Measurements from ENCODE around the gene STAT4. TPM values are rescaled to one million over a fixed set of nuclear protein-coding genes. Genes with fewer than 3 reads are reported as not detected.

STAT4 gene
- total RNA-seq, 1 experiment from 2014 or later, result 0.44 TPM

DNA sequence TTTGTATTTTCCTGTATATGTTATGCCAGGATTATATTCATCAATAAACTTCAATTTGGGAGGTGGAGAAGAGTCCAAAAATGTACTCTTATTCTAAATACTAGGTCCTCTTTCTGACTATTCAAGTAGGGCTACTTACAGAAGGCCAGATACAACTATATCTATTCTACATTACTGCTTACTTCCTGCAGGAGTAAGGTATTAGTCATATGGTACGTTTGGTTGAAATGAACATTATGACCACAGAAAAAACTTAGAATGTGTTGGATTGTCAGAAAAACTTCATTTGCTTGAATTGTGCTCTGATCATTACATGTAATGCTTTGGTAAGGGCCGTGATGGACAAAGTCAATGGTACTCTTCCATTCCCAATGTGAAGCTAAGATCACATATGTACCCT, 35.0 kb downstream of the STAT4 start (continued):
- TF ChIP-seq ATF6 (CRISPR knock-in tag; IDR thresholded peaks at IDR 0.05) (no peak), GTF2I (CRISPR knock-in tag; conservative IDR thresholded peaks at IDR 0.05) (no peak), HMGA2 (CRISPR knock-in tag; IDR thresholded peaks at IDR 0.05) (no peak)

- no peaks in the 10 kb centered on the region for H3K4me1 Mint-ChIP-seq
- H3K36me3 Mint-ChIP-seq, result no peaks in the 10 kb centered on the region
- DNase-seq (ENCODE audit: low spot score) (no peak), ATAC-seq (no peak)
- ChIA-PET POLR2A (interaction anchor here (0.9 kb wide), 1 partner anchor 39 kb away, joined by 3 read pairs; no protein-coding TSS in a partner anchor), CTCF (no interaction called here)
- H3K9me3 Mint-ChIP-seq, result no peaks in the 10 kb centered on the region
- TF ChIP-seq GABPB1 (CRISPR knock-in tag; IDR thresholded peaks at IDR 0.05), result no peak
- TF ChIP-seq SMAD3 (CRISPR knock-in tag; IDR thresholded peaks at IDR 0.05; ENCODE audit: borderline replicate concordance), result no peak
- TF ChIP-seq CBFB (CRISPR knock-in tag; IDR thresholded peaks at IDR 0.05; ENCODE audit: low read depth), result no peak
- TF ChIP-seq, protein P1, sequence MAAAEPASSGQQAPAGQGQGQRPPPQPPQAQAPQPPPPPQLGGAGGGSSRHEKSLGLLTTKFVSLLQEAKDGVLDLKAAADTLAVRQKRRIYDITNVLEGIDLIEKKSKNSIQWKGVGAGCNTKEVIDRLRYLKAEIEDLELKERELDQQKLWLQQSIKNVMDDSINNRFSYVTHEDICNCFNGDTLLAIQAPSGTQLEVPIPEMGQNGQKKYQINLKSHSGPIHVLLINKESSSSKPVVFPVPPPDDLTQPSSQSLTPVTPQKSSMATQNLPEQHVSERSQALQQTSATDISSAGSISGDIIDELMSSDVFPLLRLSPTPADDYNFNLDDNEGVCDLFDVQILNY (CRISPR knock-in tag; IDR thresholded peaks at IDR 0.05), result no peak
- TF ChIP-seq FOXK1 (CRISPR knock-in tag; IDR thresholded peaks at IDR 0.05), result no peak
- TF ChIP-seq KAT7 (CRISPR knock-in tag; IDR thresholded peaks at IDR 0.05; ENCODE audit: borderline replicate concordance), result no peak
- TF ChIP-seq, protein P2, sequence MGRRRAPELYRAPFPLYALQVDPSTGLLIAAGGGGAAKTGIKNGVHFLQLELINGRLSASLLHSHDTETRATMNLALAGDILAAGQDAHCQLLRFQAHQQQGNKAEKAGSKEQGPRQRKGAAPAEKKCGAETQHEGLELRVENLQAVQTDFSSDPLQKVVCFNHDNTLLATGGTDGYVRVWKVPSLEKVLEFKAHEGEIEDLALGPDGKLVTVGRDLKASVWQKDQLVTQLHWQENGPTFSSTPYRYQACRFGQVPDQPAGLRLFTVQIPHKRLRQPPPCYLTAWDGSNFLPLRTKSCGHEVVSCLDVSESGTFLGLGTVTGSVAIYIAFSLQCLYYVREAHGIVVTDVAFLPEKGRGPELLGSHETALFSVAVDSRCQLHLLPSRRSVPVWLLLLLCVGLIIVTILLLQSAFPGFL (CRISPR knock-in tag; IDR thresholded peaks at IDR 0.05; ENCODE audit: borderline replicate concordance), result no peak
- TF ChIP-seq JAZF1 (CRISPR knock-in tag; IDR thresholded peaks at IDR 0.05), result no peak
- no peak for TF ChIP-seq JUN (CRISPR knock-in tag; IDR thresholded peaks at IDR 0.05)
- TF ChIP-seq NFE2L1 (CRISPR knock-in tag; IDR thresholded peaks at IDR 0.05), result no peak
- TF ChIP-seq AR (CRISPR knock-in tag; IDR thresholded peaks at IDR 0.05), result no peak
- no peak for TF ChIP-seq OVOL2 (CRISPR knock-in tag; IDR thresholded peaks at IDR 0.05; ENCODE audit: borderline replicate concordance)
- no peak for TF ChIP-seq ZBTB21 (CRISPR knock-in tag; IDR thresholded peaks at IDR 0.05; ENCODE audit: borderline replicate concordance)
- TF ChIP-seq, protein P3, sequence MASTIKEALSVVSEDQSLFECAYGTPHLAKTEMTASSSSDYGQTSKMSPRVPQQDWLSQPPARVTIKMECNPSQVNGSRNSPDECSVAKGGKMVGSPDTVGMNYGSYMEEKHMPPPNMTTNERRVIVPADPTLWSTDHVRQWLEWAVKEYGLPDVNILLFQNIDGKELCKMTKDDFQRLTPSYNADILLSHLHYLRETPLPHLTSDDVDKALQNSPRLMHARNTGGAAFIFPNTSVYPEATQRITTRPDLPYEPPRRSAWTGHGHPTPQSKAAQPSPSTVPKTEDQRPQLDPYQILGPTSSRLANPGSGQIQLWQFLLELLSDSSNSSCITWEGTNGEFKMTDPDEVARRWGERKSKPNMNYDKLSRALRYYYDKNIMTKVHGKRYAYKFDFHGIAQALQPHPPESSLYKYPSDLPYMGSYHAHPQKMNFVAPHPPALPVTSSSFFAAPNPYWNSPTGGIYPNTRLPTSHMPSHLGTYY (CRISPR knock-in tag; IDR thresholded peaks at IDR 0.05), result no peak
- no peak for TF ChIP-seq MAX (CRISPR knock-in tag; IDR thresholded peaks at IDR 0.05)
- no peak for TF ChIP-seq NR2C2 (CRISPR knock-in tag; IDR thresholded peaks at IDR 0.05)
- no peak for TF ChIP-seq ZNF396 (CRISPR knock-in tag; IDR thresholded peaks at IDR 0.05; ENCODE audit: borderline replicate concordance)
- no peak overlapping the region for H3K27ac Mint-ChIP-seq
- H3K4me3 Mint-ChIP-seq, result no peak overlapping the region
- H3K27me3 Mint-ChIP-seq (ENCODE audit: low read depth), result no peaks in the 10 kb centered on the region
Observed at GRCh38 chr2:191115391-191115790, 35.4 kb downstream of the STAT4 start.
